MM.1S (cell line): ENCODE results near the gene ADGRE2.

ENCODE experiments used
- DNase-seq: peaks from one replicate; pipeline ENCODE4 v3.0.0-alpha.2; 2015
- H2AFZ ChIP-seq: fragments of 300-600 bp; sonication (generic); 2 replicates; pipeline ENCODE4 v1.6.0; 2016; ENCODE audit warnings: antibody characterized with exemption, low read length
- H3F3A ChIP-seq: fragments of 300-600 bp; sonication (generic); 2 replicates; pipeline ENCODE4 v1.6.1; 2016; ENCODE audit warnings: mild to moderate bottlenecking, antibody characterized with exemption, low read length, moderate library complexity, mixed read lengths; ENCODE audit not compliant: insufficient read depth
- H3K27ac ChIP-seq: fragments of 300-600 bp; sonication (generic); 2 replicates; pipeline ENCODE4 v1.5.1; 2016; ENCODE audit warnings: mild to moderate bottlenecking, low read length
- H3K27me3 ChIP-seq: fragments of 300-600 bp; sonication (generic); replicated peaks from 2 replicates; pipeline ENCODE4 v1.6.0; 2016; ENCODE audit warnings: low read length; ENCODE audit not compliant: insufficient read depth
- H3K36me3 ChIP-seq: fragments of 300-600 bp; sonication (generic); replicated peaks from 2 replicates; pipeline ENCODE4 v1.6.1; 2016; ENCODE audit warnings: mild to moderate bottlenecking, low read length, mixed read lengths; ENCODE audit not compliant: insufficient read depth
- H3K4me1 ChIP-seq: fragments of 300-600 bp; sonication (generic); 2 replicates; pipeline ENCODE4 v1.6.1; 2016; ENCODE audit warnings: low read length, mixed read lengths
- H3K4me2 ChIP-seq: fragments of 300-600 bp; sonication (generic); 2 replicates; pipeline ENCODE4 v1.6.0; 2016; ENCODE audit warnings: low read depth, low read length
- H3K4me3 ChIP-seq: fragments of 300-600 bp; sonication (generic); 2 replicates; pipeline ENCODE4 v1.5.1; 2016; ENCODE audit warnings: low read length, mixed read lengths
- H3K79me2 ChIP-seq: fragments of 300-600 bp; sonication (generic); 2 replicates; pipeline ENCODE4 v1.6.1; 2016; ENCODE audit warnings: mixed run types, low read length, mixed read lengths
- H3K9ac ChIP-seq: fragments of 300-600 bp; sonication (generic); 2 replicates; pipeline ENCODE4 v1.6.1; 2016; ENCODE audit warnings: low read length, mixed read lengths
- H3K9me2 ChIP-seq: fragments of 300-600 bp; sonication (generic); replicated peaks from 2 replicates; pipeline ENCODE4 v1.6.1; 2016; ENCODE audit warnings: mild to moderate bottlenecking, low read length, mixed read lengths; ENCODE audit not compliant: insufficient read depth
- H3K9me3 ChIP-seq: fragments of 300-600 bp; sonication (generic); replicated peaks from 2 replicates; pipeline ENCODE4 v1.6.1; 2016; ENCODE audit warnings: mild to moderate bottlenecking, low read length, mixed read lengths; ENCODE audit not compliant: insufficient read depth
- H4K20me1 ChIP-seq: fragments of 300-600 bp; sonication (generic); 2 replicates; pipeline ENCODE4 v1.6.1; 2016; ENCODE audit warnings: mild to moderate bottlenecking, low read length, moderate library complexity, mixed read lengths; ENCODE audit not compliant: insufficient read depth
- EZH2 ChIP-seq: fragments of 300-600 bp; sonication (generic); optimal IDR thresholded peaks from 2 replicates; pipeline ENCODE3; 2017; ENCODE audit warnings: low read depth, mild to moderate bottlenecking, antibody characterized with exemption, low read length, mixed read lengths
- EZH2phosphoT487 ChIP-seq: fragments of 300-600 bp; sonication (generic); IDR thresholded peaks from 2 replicates; pipeline ENCODE4 v1.6.1; 2018; ENCODE audit warnings: antibody characterized with exemption, low read length
- TF ChIP-seq, protein P1 (sequence below): fragments of 300-600 bp; sonication (generic); IDR thresholded peaks from 2 replicates; pipeline ENCODE4 v1.5.1; 2016; ENCODE audit warnings: antibody characterized with exemption, low read length, mixed read lengths

The ADGRE2 gene

DNA sequence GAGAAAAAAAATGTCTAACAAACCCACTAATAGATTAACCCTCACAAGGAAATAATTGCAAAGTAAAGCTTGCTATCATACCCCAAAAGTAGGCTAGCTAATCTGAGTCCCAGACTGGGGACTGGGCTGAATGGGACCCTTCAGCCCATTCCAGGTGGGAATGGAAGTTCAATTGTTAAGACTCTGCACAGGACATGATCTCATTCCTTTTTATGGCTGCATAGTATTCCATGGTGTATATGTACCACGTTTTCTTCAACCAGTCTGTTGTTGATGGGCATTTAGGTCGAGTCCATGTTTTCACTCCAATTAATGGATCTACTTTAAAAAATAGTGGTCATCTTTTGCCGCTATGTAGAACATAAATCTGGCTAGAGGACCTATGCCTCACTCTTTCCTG, 38.7 kb upstream of the ADGRE2 start:
- Histone ChIP-seq H3F3A (no peaks in the 10 kb centered on the region), H3K79me2 (no peaks in the 10 kb centered on the region), H3K4me3 (no peak overlapping the region), H3K27ac (no peak overlapping the region), H3K36me3 (no peaks in the 10 kb centered on the region), H3K9me3 (no peaks in the 10 kb centered on the region), H3K4me2 (no peak overlapping the region), H2AFZ (no peak overlapping the region), H3K27me3 (peaks cover 86% of the 10 kb centered on the region), H3K9ac (no peak overlapping the region), H3K4me1 (no peaks in the 10 kb centered on the region), H3K9me2 (no peaks in the 10 kb centered on the region), H4K20me1 (no peaks in the 10 kb centered on the region)
- TF ChIP-seq, protein P1, sequence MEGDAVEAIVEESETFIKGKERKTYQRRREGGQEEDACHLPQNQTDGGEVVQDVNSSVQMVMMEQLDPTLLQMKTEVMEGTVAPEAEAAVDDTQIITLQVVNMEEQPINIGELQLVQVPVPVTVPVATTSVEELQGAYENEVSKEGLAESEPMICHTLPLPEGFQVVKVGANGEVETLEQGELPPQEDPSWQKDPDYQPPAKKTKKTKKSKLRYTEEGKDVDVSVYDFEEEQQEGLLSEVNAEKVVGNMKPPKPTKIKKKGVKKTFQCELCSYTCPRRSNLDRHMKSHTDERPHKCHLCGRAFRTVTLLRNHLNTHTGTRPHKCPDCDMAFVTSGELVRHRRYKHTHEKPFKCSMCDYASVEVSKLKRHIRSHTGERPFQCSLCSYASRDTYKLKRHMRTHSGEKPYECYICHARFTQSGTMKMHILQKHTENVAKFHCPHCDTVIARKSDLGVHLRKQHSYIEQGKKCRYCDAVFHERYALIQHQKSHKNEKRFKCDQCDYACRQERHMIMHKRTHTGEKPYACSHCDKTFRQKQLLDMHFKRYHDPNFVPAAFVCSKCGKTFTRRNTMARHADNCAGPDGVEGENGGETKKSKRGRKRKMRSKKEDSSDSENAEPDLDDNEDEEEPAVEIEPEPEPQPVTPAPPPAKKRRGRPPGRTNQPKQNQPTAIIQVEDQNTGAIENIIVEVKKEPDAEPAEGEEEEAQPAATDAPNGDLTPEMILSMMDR: no peak
- TF ChIP-seq EZH2 (no peak), EZH2phosphoT487 (no peak)
- DNase-seq: no peak

DNA sequence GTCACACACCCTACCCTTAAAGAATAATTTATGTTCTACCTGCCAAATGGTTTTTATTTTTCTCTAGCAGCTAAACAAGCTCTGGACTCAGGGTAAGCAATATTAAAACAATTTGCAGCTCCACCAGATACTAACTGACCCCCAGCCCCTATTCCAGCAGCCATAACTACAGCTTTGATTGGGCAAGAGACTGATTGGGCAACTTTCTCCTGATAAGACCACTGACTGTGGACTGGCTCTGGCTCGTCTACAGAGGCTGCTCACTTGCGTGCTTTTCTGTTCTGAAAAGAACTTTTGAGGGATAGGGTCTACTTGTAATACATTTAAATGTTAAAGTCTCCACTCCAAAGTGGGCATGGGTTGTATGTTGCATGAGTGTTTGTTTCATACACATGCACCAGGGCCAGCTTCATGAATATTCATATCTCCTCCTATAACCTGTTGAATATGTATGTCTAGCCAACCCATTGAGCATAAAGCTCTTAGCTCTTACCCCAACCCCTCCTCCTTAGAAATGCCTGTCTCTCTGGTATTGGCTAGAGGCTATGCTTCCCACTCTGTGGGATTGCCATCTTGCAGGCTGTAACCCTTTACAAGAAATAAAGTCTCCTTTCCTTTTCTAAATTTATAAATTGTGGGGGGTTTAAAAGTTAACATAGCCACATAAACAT, 36.8 kb upstream of the ADGRE2 start:
- Histone ChIP-seq H3K27ac (no peak overlapping the region), H3K4me3 (no peak overlapping the region), H3F3A (no peaks in the 10 kb centered on the region), H3K27me3 (peaks cover 87% of the 10 kb centered on the region), H4K20me1 (no peaks in the 10 kb centered on the region), H3K4me1 (no peaks in the 10 kb centered on the region), H3K9ac (no peak overlapping the region), H3K9me2 (no peaks in the 10 kb centered on the region), H3K4me2 (no peak overlapping the region), H2AFZ (no peak overlapping the region), H3K79me2 (no peaks in the 10 kb centered on the region), H3K9me3 (no peaks in the 10 kb centered on the region), H3K36me3 (no peaks in the 10 kb centered on the region)
- DNase-seq: no peak
- TF ChIP-seq EZH2phosphoT487: no peak
- TF ChIP-seq, protein P1: no peak
- no peak for TF ChIP-seq EZH2

DNA sequence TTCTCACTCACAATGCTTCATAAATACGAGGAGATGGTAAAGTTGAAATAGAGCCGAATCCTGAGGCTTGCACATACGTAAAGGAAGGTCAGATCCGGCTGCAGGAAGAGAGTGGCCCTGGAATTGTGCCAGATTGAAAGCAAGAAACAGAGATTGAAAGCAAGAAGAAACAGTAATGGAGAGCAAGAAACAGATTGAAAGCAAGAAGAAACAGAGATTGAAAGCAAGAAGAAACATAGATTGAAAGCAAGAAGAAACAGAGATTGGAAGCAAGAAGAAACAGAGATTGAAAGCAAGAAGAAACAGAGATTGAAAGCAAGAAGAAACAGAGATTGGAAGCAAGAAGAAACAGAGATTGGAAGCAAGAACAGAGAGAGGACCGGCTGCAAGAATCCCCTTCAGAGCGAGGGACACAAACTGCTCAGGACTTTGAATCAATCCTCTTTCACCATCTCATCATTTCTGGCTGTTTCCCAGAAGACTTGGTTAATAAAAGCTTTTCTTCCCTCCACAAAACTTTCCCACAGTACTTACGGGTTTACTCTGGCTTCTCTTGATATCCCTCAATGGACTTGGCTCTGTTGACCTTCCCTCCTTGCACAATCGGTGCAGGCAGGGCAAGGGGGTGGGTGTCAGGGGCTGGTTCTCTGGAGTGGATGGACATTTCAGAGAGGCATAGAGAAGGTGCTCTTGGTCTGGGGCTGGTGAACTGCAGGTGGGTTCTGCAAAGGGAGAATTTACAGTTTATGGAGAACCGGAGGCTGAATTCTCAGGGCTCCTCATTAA, 31.1 kb upstream of the ADGRE2 start:
- H3K27me3 ChIP-seq: peaks cover 77% of the 10 kb centered on the region
- H2AFZ ChIP-seq: no peak overlapping the region
- H3K9me2 ChIP-seq: no peaks in the 10 kb centered on the region
- H4K20me1 ChIP-seq: no peaks in the 10 kb centered on the region
- no peak for DNase-seq
- no peaks in the 10 kb centered on the region for H3K79me2 ChIP-seq
- H3K4me3 ChIP-seq: no peak overlapping the region
- no peak overlapping the region for H3K4me2 ChIP-seq
- no peak overlapping the region for H3K9ac ChIP-seq
- no peaks in the 10 kb centered on the region for H3K9me3 ChIP-seq
- H3K36me3 ChIP-seq: no peaks in the 10 kb centered on the region
- H3F3A ChIP-seq: no peaks in the 10 kb centered on the region
- H3K4me1 ChIP-seq: no peaks in the 10 kb centered on the region
- TF ChIP-seq, protein P1: no peak
- TF ChIP-seq EZH2: no peak
- TF ChIP-seq EZH2phosphoT487: no peak
- no peak overlapping the region for H3K27ac ChIP-seq
